IPS-18a (cell line): Measurements from ENCODE around the gene COPB1.
A peak's percentile ranks its signal among the peaks of the same experiment; 100 is the strongest.
"Not testable (repeated sequence)": the region's sequence is repeated elsewhere in the genome, so short reads cannot be mapped to it uniquely, and the experiment has no call there.

Experiments used
- H3K27ac ChIP-seq: one replicate; pipeline ENCODE4 v1.5.1; 2013; ENCODE audit warnings: low read length
- H3K27me3 ChIP-seq: one replicate; pipeline ENCODE4 v1.6.1; 2013; ENCODE audit warnings: mild to moderate bottlenecking, low read length; ENCODE audit not compliant: control insufficient read depth, insufficient read depth
- H3K36me3 ChIP-seq: one replicate; pipeline ENCODE4 v1.6.1; 2013; ENCODE audit warnings: low read depth, low read length; ENCODE audit not compliant: control insufficient read depth
- H3K4me1 ChIP-seq: one replicate; pipeline ENCODE4 v1.6.1; 2013; ENCODE audit warnings: low read depth, low read length; ENCODE audit not compliant: control insufficient read depth
- H3K4me3 ChIP-seq: one replicate; pipeline ENCODE4 v1.5.1; 2013; ENCODE audit warnings: low read length
- H3K9ac ChIP-seq: one replicate; pipeline ENCODE4 v1.6.1; 2013; ENCODE audit warnings: mild to moderate bottlenecking, low read length, moderate library complexity
- H3K9me3 ChIP-seq: one replicate; pipeline ENCODE4 v1.6.1; 2013; ENCODE audit warnings: low read depth, low read length; ENCODE audit not compliant: control insufficient read depth

The COPB1 gene

DNA sequence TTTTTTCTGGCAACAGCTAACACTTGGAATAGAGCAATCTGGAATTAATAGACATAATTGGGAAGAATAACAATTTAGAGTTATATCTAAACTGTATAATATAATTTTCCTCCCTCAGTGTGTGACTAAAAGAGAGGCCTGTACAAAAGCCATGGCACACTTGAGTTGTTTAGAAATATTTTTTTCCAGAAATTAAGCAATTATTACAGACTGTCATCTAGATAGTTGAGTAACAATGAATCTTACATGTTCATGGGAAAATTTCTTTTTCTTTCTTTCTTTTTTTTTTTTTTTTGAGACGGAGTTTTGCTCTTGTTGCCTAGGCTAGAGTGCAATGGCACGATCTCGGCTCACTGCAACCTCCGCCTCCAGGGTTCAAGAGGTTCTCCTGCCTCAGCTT lies 35.6 kb upstream of the COPB1 start:
- not testable (repeated sequence) for H3K27ac ChIP-seq, H3K4me3 ChIP-seq, H3K4me1 ChIP-seq, H3K9me3 ChIP-seq, H3K36me3 ChIP-seq, H3K27me3 ChIP-seq, H3K9ac ChIP-seq

DNA sequence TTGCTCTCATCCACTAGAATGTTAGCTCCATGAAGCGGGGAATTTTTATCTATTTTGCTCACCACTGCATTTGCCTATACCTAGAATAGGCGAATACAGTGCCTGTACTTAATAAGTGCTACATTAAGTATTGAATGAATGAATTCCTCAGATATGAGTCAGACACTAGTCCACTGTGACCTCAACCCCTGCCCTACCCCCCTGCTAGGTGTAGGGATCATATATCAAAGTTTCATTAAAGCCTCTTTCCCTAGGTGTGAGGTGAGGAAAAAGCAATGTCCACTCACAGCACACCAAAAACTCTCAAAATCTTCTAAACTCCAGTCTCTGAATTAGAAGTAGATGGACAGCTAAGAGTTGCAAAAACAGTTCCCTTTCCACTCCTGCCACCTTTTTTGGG lies 30.3 kb upstream of the COPB1 start:
- no peaks in the 10 kb centered on the region for H3K27me3 ChIP-seq
- no peaks in the 10 kb centered on the region for H3K4me1 ChIP-seq
- H3K27ac ChIP-seq, result no peak overlapping the region
- H3K9ac ChIP-seq, result no peak overlapping the region
- no peaks in the 10 kb centered on the region for H3K9me3 ChIP-seq
- H3K4me3 ChIP-seq, result no peak overlapping the region
- H3K36me3 ChIP-seq, result no peaks in the 10 kb centered on the region

DNA sequence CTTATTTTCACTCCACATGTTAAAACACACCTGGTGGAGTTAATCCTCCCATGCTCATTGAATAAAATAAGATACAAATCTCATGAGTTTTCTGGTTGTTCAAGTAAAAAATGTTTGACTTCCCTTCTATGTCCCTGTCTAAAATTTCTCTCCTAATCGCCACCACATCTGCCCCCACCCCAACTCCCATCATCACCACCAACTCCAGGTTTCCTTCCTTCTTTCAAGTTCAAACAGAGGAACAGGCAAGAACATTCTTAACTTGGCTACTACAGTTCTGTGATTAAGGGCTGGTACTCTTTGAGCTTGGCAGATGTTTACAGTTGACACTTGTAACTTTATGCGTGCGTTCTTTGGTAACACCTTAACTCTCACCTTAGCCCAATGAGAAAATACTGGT lies 29.7 kb upstream of the COPB1 start:
- H3K4me1 ChIP-seq, result no peaks in the 10 kb centered on the region
- no peaks in the 10 kb centered on the region for H3K36me3 ChIP-seq
- no peaks in the 10 kb centered on the region for H3K9me3 ChIP-seq
- H3K9ac ChIP-seq, result no peak overlapping the region
- H3K27me3 ChIP-seq, result no peaks in the 10 kb centered on the region
- H3K4me3 ChIP-seq, result no peak overlapping the region
- no peak overlapping the region for H3K27ac ChIP-seq

GRCh38 chr11:14522801-14523200 lies 23.2 kb upstream of the COPB1 start:
- Histone ChIP-seq H3K27me3 (no peaks in the 10 kb centered on the region), H3K4me1 (no peaks in the 10 kb centered on the region), H3K27ac (no peak overlapping the region), H3K9ac (no peak overlapping the region), H3K36me3 (peaks cover 3% of the 10 kb centered on the region), H3K9me3 (no peaks in the 10 kb centered on the region), H3K4me3 (no peak overlapping the region)

DNA sequence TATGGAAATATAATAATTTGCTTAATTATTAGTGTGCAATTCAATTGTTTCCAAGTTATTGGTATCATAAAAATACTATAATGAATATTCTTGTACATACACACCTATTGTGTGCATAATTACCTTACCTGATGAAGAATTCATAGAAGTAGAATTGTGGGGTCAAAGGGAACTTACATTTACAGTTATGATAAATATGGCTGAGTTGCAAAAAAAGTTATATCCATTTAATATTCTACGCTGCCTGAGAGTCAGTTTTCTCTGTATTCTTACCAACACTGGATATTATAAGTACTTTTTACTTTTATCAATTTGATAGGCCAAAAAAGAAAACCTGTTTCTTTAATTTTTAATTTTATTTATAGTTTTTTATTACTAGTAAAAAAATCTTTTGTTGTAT lies 22.6 kb upstream of the COPB1 start:
- H3K4me1 ChIP-seq, result no peaks in the 10 kb centered on the region
- H3K27me3 ChIP-seq, result no peaks in the 10 kb centered on the region
- no peak overlapping the region for H3K27ac ChIP-seq
- H3K9ac ChIP-seq, result no peak overlapping the region
- no peak overlapping the region for H3K4me3 ChIP-seq
- H3K9me3 ChIP-seq, result no peaks in the 10 kb centered on the region
- peaks cover 7% of the 10 kb centered on the region for H3K36me3 ChIP-seq

GRCh38 chr11:14520747-14521151 lies 21.1 kb upstream of the COPB1 start:
- Histone ChIP-seq H3K36me3 (peaks cover 19% of the 10 kb centered on the region), H3K9ac (peak overlapping the region; percentile 94), H3K9me3 (no peaks in the 10 kb centered on the region), H3K4me1 (no peaks in the 10 kb centered on the region), H3K27ac (peak overlapping the region; percentile 65), H3K27me3 (no peaks in the 10 kb centered on the region), H3K4me3 (peak overlapping the region; percentile 92)

DNA sequence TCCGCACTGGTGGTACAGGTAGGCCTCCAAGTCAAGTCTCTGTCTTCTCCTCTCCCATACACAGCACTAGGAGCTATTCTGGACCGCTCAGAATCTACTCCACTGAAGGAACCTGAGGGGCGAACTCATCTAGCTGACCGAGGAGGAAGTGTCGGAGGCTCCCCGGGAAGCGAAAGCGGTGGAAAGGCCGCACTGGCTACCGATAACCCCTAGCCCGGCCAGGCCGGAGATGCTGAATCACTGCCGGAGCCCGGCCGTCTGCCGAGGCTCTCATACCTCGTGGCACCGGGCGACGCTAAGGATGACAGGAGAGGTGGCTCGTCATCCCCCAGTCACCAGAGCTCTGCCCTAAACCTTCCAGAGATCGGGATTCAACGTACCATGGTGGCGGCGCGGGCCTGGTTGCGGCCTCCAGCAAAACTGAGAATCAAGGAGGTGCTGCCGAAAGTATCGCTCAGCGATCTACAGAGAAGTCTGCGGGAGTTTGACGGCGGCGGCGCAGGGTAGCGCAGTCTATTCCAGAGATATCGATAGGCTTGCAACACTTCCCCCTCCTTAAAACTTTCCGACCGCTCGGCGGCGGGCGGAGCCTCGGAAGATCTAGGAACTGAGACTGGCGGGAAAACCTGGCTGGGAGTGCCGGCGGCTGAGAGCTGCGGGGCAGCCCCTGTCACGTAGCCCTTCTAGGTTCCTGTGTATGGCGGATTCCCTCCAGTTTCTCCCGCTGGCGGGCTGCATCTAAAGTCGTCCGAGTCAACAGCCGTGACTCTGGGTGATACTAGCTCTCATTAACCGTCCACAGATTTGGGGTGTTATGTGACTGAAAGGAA lies 20.5 kb upstream of the COPB1 start, which contains the start of gene PSMA1:
TSS of gene PSMA1 (minus strand) at position 470 of the 830 bp plus-strand sequence. CDS start at position 383, 87 bp downstream.
- no peaks in the 10 kb centered on the region for H3K27me3 ChIP-seq
- H3K4me1 ChIP-seq, result no peaks in the 10 kb centered on the region
- H3K9ac ChIP-seq, result peak within 1 kb of the TSS; percentile 94
- peak within 1 kb of the TSS; percentile 92 for H3K4me3 ChIP-seq
- no peaks in the 10 kb centered on the region for H3K9me3 ChIP-seq
- peak within 1 kb of the TSS; percentile 65 for H3K27ac ChIP-seq
- peaks cover 21% of the 10 kb centered on the region for H3K36me3 ChIP-seq

DNA sequence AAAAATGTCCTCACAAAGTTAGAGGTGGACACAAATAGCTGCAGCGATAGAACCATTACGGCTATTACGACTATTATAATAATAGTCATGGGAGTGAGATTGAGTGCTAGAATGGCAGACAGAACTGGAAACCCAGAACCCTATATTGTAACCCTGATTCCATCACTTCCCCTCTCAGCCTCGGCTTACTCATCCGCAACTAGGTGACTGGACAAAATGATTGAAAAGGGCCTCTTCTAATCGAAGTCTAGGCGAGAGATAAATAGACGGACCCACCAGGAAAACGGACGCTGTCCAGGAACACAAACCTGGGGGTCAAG lies 19.9 kb upstream of the COPB1 start:
- H3K27ac ChIP-seq, result peak overlapping the region; percentile 10
- H3K9me3 ChIP-seq, result no peaks in the 10 kb centered on the region
- H3K27me3 ChIP-seq, result no peaks in the 10 kb centered on the region
- peak overlapping the region; percentile 92 for H3K4me3 ChIP-seq
- no peaks in the 10 kb centered on the region for H3K4me1 ChIP-seq
- H3K9ac ChIP-seq, result peak overlapping the region; percentile 94
- peaks cover 26% of the 10 kb centered on the region for H3K36me3 ChIP-seq

GRCh38 chr11:14518820-14519219 lies 19.2 kb upstream of the COPB1 start:
- H3K9me3 ChIP-seq, result no peaks in the 10 kb centered on the region
- no peak overlapping the region for H3K27ac ChIP-seq
- no peaks in the 10 kb centered on the region for H3K4me1 ChIP-seq
- peak overlapping the region; percentile 94 for H3K9ac ChIP-seq
- H3K36me3 ChIP-seq, result peaks cover 34% of the 10 kb centered on the region
- H3K4me3 ChIP-seq, result peak overlapping the region; percentile 92
- H3K27me3 ChIP-seq, result no peaks in the 10 kb centered on the region

GRCh38 chr11:14513800-14514199 lies 14.2 kb upstream of the COPB1 start:
- Histone ChIP-seq H3K4me3 (no peak overlapping the region), H3K27me3 (no peaks in the 10 kb centered on the region), H3K27ac (no peak overlapping the region), H3K9me3 (no peaks in the 10 kb centered on the region), H3K36me3 (peaks cover 78% of the 10 kb centered on the region), H3K4me1 (no peaks in the 10 kb centered on the region), H3K9ac (no peak overlapping the region)

DNA sequence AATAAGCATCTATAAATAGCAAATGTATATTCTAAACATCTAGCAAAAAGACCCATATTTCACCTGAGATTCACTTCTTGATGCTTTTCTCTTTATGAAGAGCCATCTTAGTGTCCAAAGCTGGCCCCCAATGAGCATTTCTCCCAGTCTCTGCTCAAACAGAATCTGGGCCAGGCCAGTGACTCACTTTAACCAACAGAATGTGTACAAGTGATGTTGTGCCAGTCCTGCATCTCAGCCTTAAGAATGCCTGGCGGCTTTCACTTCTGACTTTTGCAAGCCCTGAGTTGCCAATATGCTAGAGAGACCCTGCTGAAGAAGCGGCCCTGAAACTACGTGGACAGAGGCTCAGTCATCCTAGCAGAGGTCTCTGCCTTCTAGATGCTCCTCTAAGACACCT lies 6.9 kb upstream of the COPB1 start:
- peaks cover 72% of the 10 kb centered on the region for H3K36me3 ChIP-seq
- no peaks in the 10 kb centered on the region for H3K4me1 ChIP-seq
- no peaks in the 10 kb centered on the region for H3K9me3 ChIP-seq
- no peak overlapping the region for H3K9ac ChIP-seq
- H3K27ac ChIP-seq, result no peak overlapping the region
- no peak overlapping the region for H3K4me3 ChIP-seq
- H3K27me3 ChIP-seq, result no peaks in the 10 kb centered on the region

DNA sequence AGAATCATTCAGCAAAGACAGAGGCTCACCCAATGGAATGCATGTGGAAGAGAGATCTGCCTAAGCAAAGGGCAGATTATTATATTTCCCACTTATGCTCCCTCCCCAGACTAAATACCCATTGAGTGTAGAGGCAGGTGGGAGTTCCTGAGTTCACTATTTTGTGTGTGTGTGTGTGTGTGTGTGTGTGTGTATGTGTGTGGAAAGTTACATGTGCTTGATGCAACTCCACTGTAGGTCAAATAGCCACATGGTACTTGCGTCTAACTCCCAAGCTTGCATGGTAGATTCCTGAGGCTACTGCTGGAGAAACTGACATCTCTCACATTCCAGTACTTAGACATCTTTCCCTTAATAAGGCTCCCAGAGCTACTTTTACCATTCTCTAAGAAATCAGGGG lies 3.4 kb upstream of the COPB1 start:
- no peaks in the 10 kb centered on the region for H3K4me1 ChIP-seq
- H3K4me3 ChIP-seq, result no peak overlapping the region
- no peak overlapping the region for H3K27ac ChIP-seq
- no peak overlapping the region for H3K9ac ChIP-seq
- H3K36me3 ChIP-seq, result peaks cover 43% of the 10 kb centered on the region
- no peaks in the 10 kb centered on the region for H3K27me3 ChIP-seq
- no peaks in the 10 kb centered on the region for H3K9me3 ChIP-seq
